SK-N-SH (cell line): Measurements from ENCODE around the gene MBLAC1. TPM values are rescaled to one million over a fixed set of nuclear protein-coding genes. Genes with fewer than 3 reads are reported as not detected.

Experiments used
- CTCF ChIA-PET: fragments of 300-600, 350-600 bp; formaldehyde crosslinking; extraction: SDS; loops from one replicate; lab custom pipeline; 2021; lab: Yijun Ruan, JAX
- POLR2A ChIA-PET: fragments of 350-600 bp; sonication (Branson Sonifier 250); formaldehyde crosslinking; extraction: SDS; loops from one replicate; lab custom pipeline; 2020; ENCODE audit warnings: antibody characterized with exemption, inconsistent platforms; lab: Yijun Ruan, JAX
- DNase-seq: peaks from one replicate; pipeline ENCODE4 v3.0.0; 2012
- H2AFZ ChIP-seq: fragments of 200-600 bp; sonication (generic); 2 replicates; pipeline ENCODE4 v1.8.1; 2016; ENCODE audit warnings: antibody characterized with exemption, mild to moderate bottlenecking, low read depth
- H3F3A ChIP-seq: fragments of 200-600 bp; sonication (generic); replicated peaks from 2 replicates; pipeline ENCODE3; 2016; ENCODE audit warnings: antibody characterized with exemption, mild to moderate bottlenecking; ENCODE audit not compliant: insufficient read depth
- H3K27ac ChIP-seq, 2 experiments: fragments of 200-500 bp in 1 of 2; fragments of 200-600 bp in 1 of 2; sonication (Bioruptor generic) in 1 of 2; sonication (generic), shearing (Covaris generic) in 1 of 2; 2 replicates each; pipeline versions ENCODE4 v1.5.1 to v1.6.1; 2014 to 2016; ENCODE audit warnings: low read depth in 2 of 2, inconsistent platforms in 1 of 2, low read length in 1 of 2, mild to moderate bottlenecking in 1 of 2, mixed read lengths in 1 of 2
- H3K27me3 ChIP-seq: fragments of 200-600 bp; sonication (generic), shearing (Covaris generic); 2 replicates; pipeline ENCODE4 v1.6.1; 2016; ENCODE audit warnings: mixed run types; ENCODE audit not compliant: insufficient read depth
- H3K36me3 ChIP-seq, 2 experiments: fragments of 200-500 bp in 1 of 2; fragments of 200-600 bp in 1 of 2; sonication (Bioruptor generic) in 1 of 2; sonication (generic) in 1 of 2; replicated peaks in 1 of 2; 2 replicates each; pipeline versions ENCODE3 to v1.5.1; 2014 to 2016; ENCODE audit warnings: low read length in 1 of 2, mild to moderate bottlenecking in 1 of 2; ENCODE audit not compliant: insufficient read depth in 2 of 2, control insufficient read depth in 1 of 2
- H3K4me1 ChIP-seq, 2 experiments: fragments of 200-500 bp in 1 of 2; fragments of 200-600 bp in 1 of 2; sonication (Bioruptor generic) in 1 of 2; sonication (generic), shearing (Covaris generic) in 1 of 2; 2 replicates each; pipeline versions ENCODE4 v1.5.1 to v1.6.1; 2014 to 2016; ENCODE audit warnings: low read depth in 1 of 2, low read length in 1 of 2, mixed run types in 1 of 2; ENCODE audit not compliant: insufficient read depth in 2 of 2, control insufficient read depth in 1 of 2
- H3K4me2 ChIP-seq: fragments of 200-600 bp; sonication (generic), shearing (Covaris generic); 2 replicates; pipeline ENCODE4 v1.6.1; 2017; ENCODE audit warnings: mixed run types
- H3K4me3 ChIP-seq, 2 experiments: fragments of 200-500 bp in 1 of 2; fragments of 200-600 bp in 1 of 2; sonication (Bioruptor generic) in 1 of 2; sonication (generic), shearing (Covaris generic) in 1 of 2; 2 replicates each; pipeline versions ENCODE4 v1.5.1 to v1.8.1; 2014 to 2016; ENCODE audit warnings: low read depth in 2 of 2, inconsistent platforms in 1 of 2, low read length in 1 of 2, mild to moderate bottlenecking in 1 of 2, mixed read lengths in 1 of 2, moderate library complexity in 1 of 2
- H3K79me2 ChIP-seq: fragments of 200-600 bp; sonication (generic); 2 replicates; pipeline ENCODE4 v1.8.1; 2017; ENCODE audit warnings: mild to moderate bottlenecking; ENCODE audit not compliant: insufficient read depth
- H3K9ac ChIP-seq: fragments of 200-600 bp; sonication (generic); 2 replicates; pipeline ENCODE4 v1.6.1; 2017; ENCODE audit warnings: mixed run types
- H3K9me2 ChIP-seq: fragments of 200-600 bp; sonication (generic); 2 replicates; pipeline ENCODE4 v1.6.1; 2017; ENCODE audit warnings: mixed run types
- H3K9me3 ChIP-seq: fragments of 200-600 bp; sonication (generic); 2 replicates; pipeline ENCODE4 v1.6.1; 2017; ENCODE audit warnings: mixed run types, mild to moderate bottlenecking, moderate library complexity
- H4K20me1 ChIP-seq: fragments of 200-600 bp; sonication (generic); 2 replicates; pipeline ENCODE4 v1.6.1; 2017; ENCODE audit warnings: mild to moderate bottlenecking, mixed run types; ENCODE audit not compliant: insufficient read depth
- FOSL2 ChIP-seq: IDR thresholded peaks from 2 replicates; pipeline ENCODE4 v1.4.0; 2012; ENCODE audit warnings: low read depth, mild to moderate bottlenecking, moderate library complexity, borderline replicate concordance
- JUND ChIP-seq: IDR thresholded peaks from 2 replicates; pipeline ENCODE4 v1.4.0; 2012
- MAX ChIP-seq: IDR thresholded peaks from 2 replicates; pipeline ENCODE4 v1.4.0; 2012; ENCODE audit warnings: low read depth
- MXI1 ChIP-seq: IDR thresholded peaks from 2 replicates; pipeline ENCODE4 v1.6.1; 2012; ENCODE audit warnings: mild to moderate bottlenecking, low read depth, low read length, improper control_type of control experiment
- NFIC ChIP-seq: IDR thresholded peaks from 2 replicates; pipeline ENCODE4 v1.4.0; 2012; ENCODE audit warnings: borderline replicate concordance
- NRF1 ChIP-seq: IDR thresholded peaks from 2 replicates; pipeline ENCODE4 v1.6.1; 2012; ENCODE audit warnings: low read depth, mild to moderate bottlenecking, low read length
- PBX3 ChIP-seq: IDR thresholded peaks from 2 replicates; pipeline ENCODE4; 2012
- POLR2AphosphoS5 ChIP-seq: IDR thresholded peaks from 2 replicates; pipeline ENCODE4 v1.6.1; 2012; ENCODE audit warnings: low read depth, low read length
- RCOR1 ChIP-seq: fragments of 150-350 bp; IDR thresholded peaks from 2 replicates; pipeline ENCODE4 v1.6.1; 2017; ENCODE audit warnings: antibody characterized with exemption, low read length
- REST ChIP-seq: IDR thresholded peaks from 2 replicates; pipeline ENCODE4 v1.6.1; 2012; ENCODE audit warnings: mild to moderate bottlenecking, low read depth, low read length, moderate library complexity
- RXRA ChIP-seq: IDR thresholded peaks from 2 replicates; pipeline ENCODE4 v1.4.0; 2012; ENCODE audit warnings: low read depth, mild to moderate bottlenecking, borderline replicate concordance
- SIN3A ChIP-seq: IDR thresholded peaks from 2 replicates; pipeline ENCODE4 v1.6.1; 2012; ENCODE audit warnings: low read depth, mild to moderate bottlenecking, low read length, moderate library complexity, borderline replicate concordance
- SMC3 ChIP-seq: IDR thresholded peaks from 2 replicates; pipeline ENCODE4 v1.6.1; 2012; ENCODE audit warnings: low read depth, low read length, improper control_type of control experiment
- TAF1 ChIP-seq: IDR thresholded peaks from 2 replicates; pipeline ENCODE4 v1.6.1; 2012; ENCODE audit warnings: low read depth, mild to moderate bottlenecking, low read length, moderate library complexity, borderline replicate concordance
- TCF12 ChIP-seq: IDR thresholded peaks from 2 replicates; pipeline ENCODE4 v1.4.0; 2012
- YY1 ChIP-seq: IDR thresholded peaks from 2 replicates; pipeline ENCODE4 v1.4.0; 2012; ENCODE audit warnings: low read depth, mild to moderate bottlenecking
- WGBS: methylation state at CpG from one replicate; pipeline ENCODE4 v1.1.6; 2017; ENCODE audit warnings: low lambda C conversion rate; 5-methylcytosine and 5-hydroxymethylcytosine counted together
- polyA plus RNA-seq, 3 experiments: library from polyadenylated mRNA; depleted of rRNA; stranded (reverse); fragments of >200 nt; gene quantifications; 2 replicates each; pipeline ENCODE4 v1.2.3, GENCODE V29; 2012

The MBLAC1 gene
- polyA plus RNA-seq, 1 of the 3 experiments (the other 2 are of a cell fraction): 4.4 TPM

- H4K20me1 ChIP-seq: no peaks in the 10 kb centered on the region
- peaks cover 52% of the 10 kb centered on the region for H3K79me2 ChIP-seq
- TF ChIP-seq PBX3 (peak; percentile 38; the same call in 1 of the 2 replicates), RXRA (no peak), SIN3A (peak; percentile 76; the same call in 1 of the 2 replicates), SMC3 (no peak), TCF12 (no peak), NFIC (0 out of 2 replicates have a peak, but pooled peaks have one; percentile 12), FOSL2 (no peak), MXI1 (peak; percentile 80), POLR2AphosphoS5 (peak; percentile 89), NRF1 (peak; percentile 94), MAX (peak; percentile 66), YY1 (peak; percentile 99), REST (peak; percentile 84), JUND (peak; percentile 13; the same call in 1 of the 2 replicates), RCOR1 (peak; percentile 4; the same call in 1 of the 2 replicates), TAF1 (peak; percentile 100)
- TF ChIP-seq, all 33 proteins: peak for 12
- peak within 1 kb of the TSS; percentile 78 for H3K9ac ChIP-seq
- CTCF ChIA-PET: interaction anchor here (1.0 to 5.0 kb wide), 5 partner anchors 8 to 98 kb away, joined by 3 to 40 read pairs (median 4); no protein-coding TSS in a partner anchor
- H3K4me1 ChIP-seq: peaks cover 0 to 11% of the 10 kb centered on the region in 2 experiments; a peak in 2 of 4 replicates
- H3K4me2 ChIP-seq: peak within 1 kb of the TSS; percentile 96
- peak; percentile 100 for DNase-seq
- H3K9me3 ChIP-seq: no peaks in the 10 kb centered on the region
- WGBS: 1% methylated on average over 42 of the region's 49 CpGs
- POLR2A ChIA-PET: interaction anchor here (1.1 to 2.5 kb wide), 2 partner anchors 13 to 18 kb away, joined by 3 to 15 read pairs; partner anchors contain the start of genes AP4M1 and MCM7
- peaks cover 22% of the 10 kb centered on the region for H3F3A ChIP-seq
- H2AFZ ChIP-seq: peak within 1 kb of the TSS; percentile 93
- no peaks in the 10 kb centered on the region for H3K27me3 ChIP-seq
- H3K36me3 ChIP-seq: peaks cover 8 to 33% of the 10 kb centered on the region in 2 experiments
- peak within 1 kb of the TSS; percentile 84 for H3K27ac ChIP-seq
- no peaks in the 10 kb centered on the region for H3K9me2 ChIP-seq
- peak within 1 kb of the TSS; percentile 69 to 97 for H3K4me3 ChIP-seq
Measured at GRCh38 chr7:100119072-100119969, 7.4 kb upstream of the MBLAC1 start, which contains the start of the genes CNPY4 and TAF6. Gene CNPY4 (plus strand): TSS chr7:100119634. CDS start chr7:100119745, 111 bp downstream. Gene TAF6 (minus strand): TSS chr7:100119358. CDS start chr7:100114209, 5,149 bp downstream.
